ENCODE measurements around the gene ZNF646. TPM values are rescaled to one million over a fixed set of nuclear protein-coding genes. Genes with fewer than 3 reads are reported as not detected.

Gene ZNF646
- total and polyA plus RNA-seq, 2 of the 13 experiments (the other 11 are each of a cell fraction or from before 2014, with no cell fraction given), result 3.4 to 10.9 TPM

DNA sequence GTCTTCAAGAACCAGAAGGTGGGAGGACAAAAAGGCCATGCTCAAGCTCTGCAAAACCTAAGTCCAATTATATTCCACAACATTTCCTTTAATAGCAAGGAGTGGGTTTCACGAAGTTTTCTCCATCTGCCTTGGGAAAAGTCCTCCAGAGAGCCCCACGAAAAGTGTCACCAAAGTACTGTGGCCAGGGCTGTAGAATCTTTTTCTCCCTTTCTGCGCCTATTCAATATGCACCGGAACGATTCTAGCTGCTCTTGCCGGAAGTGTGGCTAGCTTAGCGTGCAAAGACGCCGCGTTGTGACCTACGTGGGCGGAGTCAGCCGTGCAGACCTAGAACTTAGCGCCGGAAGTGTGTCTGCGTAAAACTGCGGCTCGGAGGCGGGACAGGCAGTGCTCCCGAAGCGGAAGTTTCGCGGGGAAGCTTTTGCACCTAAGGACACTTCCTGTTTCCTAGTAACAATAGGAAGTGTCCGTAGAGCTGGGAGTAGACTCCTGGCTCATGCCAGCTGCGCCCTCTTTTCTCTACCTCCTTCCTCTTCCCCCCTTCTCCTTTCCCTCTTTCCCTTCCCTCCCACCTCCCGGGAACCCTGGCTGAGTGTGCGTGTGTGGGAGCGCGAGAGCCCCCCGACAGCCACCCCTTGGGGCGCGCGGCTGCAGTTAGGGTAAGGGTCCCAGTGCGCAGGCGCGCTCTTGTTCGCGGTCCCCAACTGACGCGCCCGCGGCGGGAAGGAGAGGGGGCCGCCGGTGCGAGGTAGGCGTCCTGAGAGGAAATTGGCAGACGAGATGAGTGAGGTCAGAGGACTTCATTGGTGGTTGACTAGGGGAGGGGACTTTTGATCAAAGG, at the start of gene ZNF646, which contains the start of gene ZNF668 (continued):
- TF ChIP-seq ZSCAN9 (CRISPR knock-in tag; IDR thresholded peaks at IDR 0.05; ENCODE audit: borderline replicate concordance), result peak; percentile 59; the same call in 1 of the 2 replicates
- TF ChIP-seq DPF2 (CRISPR knock-in tag; IDR thresholded peaks at IDR 0.05; ENCODE audit: borderline replicate concordance, low read depth), result 0 out of 2 replicates have a peak, but pooled peaks have one; percentile 14
- peak; percentile 55; the same call in 1 of the 2 replicates for TF ChIP-seq KLF6 (CRISPR knock-in tag; IDR thresholded peaks at IDR 0.05)
- peak; percentile 82 for TF ChIP-seq HIVEP1 (CRISPR knock-in tag; IDR thresholded peaks at IDR 0.05)
- TF ChIP-seq ZNF83 (CRISPR knock-in tag; IDR thresholded peaks at IDR 0.05; ENCODE audit: borderline replicate concordance), result peak; percentile 63; the same call in 1 of the 2 replicates
- no peak for TF ChIP-seq NONO (IDR thresholded peaks at IDR 0.05)
- peak; percentile 79 for TF ChIP-seq NONO (CRISPR knock-in tag; conservative IDR thresholded peaks at IDR 0.05)
- TF ChIP-seq ZNF143 (CRISPR knock-in tag; IDR thresholded peaks at IDR 0.05), result peak; percentile 79
- TF ChIP-seq HNF4G (IDR thresholded peaks at IDR 0.05; ENCODE audit: borderline replicate concordance, low read depth, low read length), result peak; percentile 62; the same call in 1 of the 2 replicates
- no peak for TF ChIP-seq HNF4G (CRISPR knock-in tag; IDR thresholded peaks at IDR 0.05; ENCODE audit: borderline replicate concordance, low read depth)
- TF ChIP-seq KMT2B (CRISPR knock-in tag; IDR thresholded peaks at IDR 0.05), result peak; percentile 86
- TF ChIP-seq NAIF1 (CRISPR knock-in tag; IDR thresholded peaks at IDR 0.05; ENCODE audit: borderline replicate concordance), result peak; percentile 87
- peak; percentile 83 for TF ChIP-seq TEAD3 (CRISPR knock-in tag; optimal IDR thresholded peaks at IDR 0.05; ENCODE audit: borderline replicate concordance)
- TF ChIP-seq ATF4 (CRISPR knock-in tag; IDR thresholded peaks at IDR 0.05), result peak in 1 of 2 experiments; percentile 10; a peak in 1 of 4 replicates
- TF ChIP-seq KLF12 (CRISPR knock-in tag; IDR thresholded peaks at IDR 0.05; ENCODE audit: borderline replicate concordance), result peak; percentile 84
- peak; percentile 24; the same call in 1 of the 2 replicates for TF ChIP-seq ZNF567 (CRISPR knock-in tag; IDR thresholded peaks at IDR 0.05; ENCODE audit: borderline replicate concordance)
- TF ChIP-seq ATF1 (CRISPR knock-in tag; IDR thresholded peaks at IDR 0.05), result peak; percentile 95
- TF ChIP-seq, protein P1, sequence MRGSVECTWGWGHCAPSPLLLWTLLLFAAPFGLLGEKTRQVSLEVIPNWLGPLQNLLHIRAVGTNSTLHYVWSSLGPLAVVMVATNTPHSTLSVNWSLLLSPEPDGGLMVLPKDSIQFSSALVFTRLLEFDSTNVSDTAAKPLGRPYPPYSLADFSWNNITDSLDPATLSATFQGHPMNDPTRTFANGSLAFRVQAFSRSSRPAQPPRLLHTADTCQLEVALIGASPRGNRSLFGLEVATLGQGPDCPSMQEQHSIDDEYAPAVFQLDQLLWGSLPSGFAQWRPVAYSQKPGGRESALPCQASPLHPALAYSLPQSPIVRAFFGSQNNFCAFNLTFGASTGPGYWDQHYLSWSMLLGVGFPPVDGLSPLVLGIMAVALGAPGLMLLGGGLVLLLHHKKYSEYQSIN (CRISPR knock-in tag; IDR thresholded peaks at IDR 0.05; ENCODE audit: borderline replicate concordance), result no peak
- TF ChIP-seq, protein P2, sequence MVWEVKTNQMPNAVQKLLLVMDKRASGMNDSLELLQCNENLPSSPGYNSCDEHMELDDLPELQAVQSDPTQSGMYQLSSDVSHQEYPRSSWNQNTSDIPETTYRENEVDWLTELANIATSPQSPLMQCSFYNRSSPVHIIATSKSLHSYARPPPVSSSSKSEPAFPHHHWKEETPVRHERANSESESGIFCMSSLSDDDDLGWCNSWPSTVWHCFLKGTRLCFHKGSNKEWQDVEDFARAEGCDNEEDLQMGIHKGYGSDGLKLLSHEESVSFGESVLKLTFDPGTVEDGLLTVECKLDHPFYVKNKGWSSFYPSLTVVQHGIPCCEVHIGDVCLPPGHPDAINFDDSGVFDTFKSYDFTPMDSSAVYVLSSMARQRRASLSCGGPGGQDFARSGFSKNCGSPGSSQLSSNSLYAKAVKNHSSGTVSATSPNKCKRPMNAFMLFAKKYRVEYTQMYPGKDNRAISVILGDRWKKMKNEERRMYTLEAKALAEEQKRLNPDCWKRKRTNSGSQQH (CRISPR knock-in tag; IDR thresholded peaks at IDR 0.05; ENCODE audit: low read depth), result peak; percentile 84; the same call in 1 of the 2 replicates
- 0 out of 2 replicates have a peak, but pooled peaks have one; percentile 69 for TF ChIP-seq ZSCAN29 (CRISPR knock-in tag; conservative IDR thresholded peaks at IDR 0.05)
- no peak for TF ChIP-seq CREB3 (CRISPR knock-in tag; IDR thresholded peaks at IDR 0.05)
- peak; percentile 15; the same call in 1 of the 2 replicates for TF ChIP-seq ZBTB44 (CRISPR knock-in tag; IDR thresholded peaks at IDR 0.05)
- TF ChIP-seq RARA (CRISPR knock-in tag; IDR thresholded peaks at IDR 0.05), result peak; percentile 37; the same call in 1 of the 2 replicates
